Astrocyte (in vitro differentiated cells and primary cell): Measurements from ENCODE around the gene KIR2DL3. TPM values are rescaled to one million over a fixed set of nuclear protein-coding genes. Genes with fewer than 3 reads are reported as not detected.
"Not testable (repeated sequence)": the region's sequence is repeated elsewhere in the genome, so short reads cannot be mapped to it uniquely, and the experiment has no call there.

Source experiments
- DNase-seq: peaks from one replicate; pipeline ENCODE4 v3.0.0-alpha.2; 2010; ENCODE audit warnings: low read depth
- FAIRE-seq: peaks from 2 replicates; lab custom pipeline; 2011; peaks lifted over from hg19 to GRCh38; lab: Jason Lieb, UNC
- H2AFZ ChIP-seq: 2 replicates; pipeline ENCODE4 v1.6.0; 2012; ENCODE audit warnings: low read depth, low read length, inconsistent platforms
- H3K27ac ChIP-seq: 2 replicates; pipeline ENCODE4 v1.5.1; 2011; ENCODE audit warnings: low read depth, low read length, inconsistent platforms
- H3K27me3 ChIP-seq: 2 replicates; pipeline ENCODE4 v1.6.0; 2011; ENCODE audit warnings: low read length, inconsistent platforms; ENCODE audit not compliant: insufficient read depth
- H3K36me3 ChIP-seq: 2 replicates; pipeline ENCODE4 v1.5.1; 2011; ENCODE audit warnings: low read length, inconsistent platforms; ENCODE audit not compliant: insufficient read depth
- H3K4me1 ChIP-seq: 2 replicates; pipeline ENCODE4 v1.5.1; 2011; ENCODE audit warnings: low read length, inconsistent platforms; ENCODE audit not compliant: insufficient read depth
- H3K4me2 ChIP-seq: 2 replicates; pipeline ENCODE4 v1.6.0; 2012; ENCODE audit warnings: low read length, inconsistent platforms
- H3K4me3 ChIP-seq: 2 replicates; pipeline ENCODE4 v1.5.1; 2011; ENCODE audit warnings: low read depth, mild to moderate bottlenecking, low read length, inconsistent platforms; ENCODE audit not compliant: insufficient read depth
- H3K79me2 ChIP-seq: 2 replicates; pipeline ENCODE4 v1.6.0; 2012; ENCODE audit warnings: mild to moderate bottlenecking, low read length, inconsistent platforms; ENCODE audit not compliant: insufficient read depth
- H3K9ac ChIP-seq: 2 replicates; pipeline ENCODE4 v1.6.0; 2012; ENCODE audit warnings: mild to moderate bottlenecking, low read length, inconsistent platforms
- H3K9me3 ChIP-seq: 2 replicates; pipeline ENCODE4 v1.5.1; 2012; ENCODE audit warnings: low read depth, mild to moderate bottlenecking, low read length, inconsistent platforms; ENCODE audit not compliant: insufficient read depth
- H4K20me1 ChIP-seq: 2 replicates; pipeline ENCODE4 v1.6.0; 2012; ENCODE audit warnings: low read length, inconsistent platforms; ENCODE audit not compliant: insufficient read depth
- H3K27ac Mint-ChIP-seq: one replicate; pipeline ENCODE4 v1.8.0; 2021; ENCODE audit warnings: mild to moderate bottlenecking, mixed read lengths; ENCODE audit not compliant: unreplicated experiment
- H3K27me3 Mint-ChIP-seq: one replicate; pipeline ENCODE4 v1.8.0; 2021; ENCODE audit warnings: low read depth, mixed read lengths; ENCODE audit not compliant: unreplicated experiment
- H3K36me3 Mint-ChIP-seq: one replicate; pipeline ENCODE4 v1.8.0; 2021; ENCODE audit warnings: low read depth, mixed read lengths; ENCODE audit not compliant: unreplicated experiment
- H3K4me1 Mint-ChIP-seq: one replicate; pipeline ENCODE4 v1.8.0; 2021; ENCODE audit warnings: low read depth, mixed read lengths; ENCODE audit not compliant: unreplicated experiment
- H3K4me3 Mint-ChIP-seq: one replicate; pipeline ENCODE4 v1.8.0; 2021; ENCODE audit warnings: mild to moderate bottlenecking, moderate library complexity, mixed read lengths; ENCODE audit not compliant: unreplicated experiment
- H3K9me3 Mint-ChIP-seq: one replicate; pipeline ENCODE4 v1.8.0; 2021; ENCODE audit warnings: mild to moderate bottlenecking, mixed read lengths; ENCODE audit not compliant: unreplicated experiment
- CTCF ChIP-seq: IDR thresholded peaks from 2 replicates; pipeline ENCODE4 v1.5.1; 2011; ENCODE audit warnings: low read depth, mild to moderate bottlenecking, inconsistent platforms, low read length, moderate library complexity; ENCODE audit not compliant: insufficient read depth
- EZH2 ChIP-seq: IDR thresholded peaks from 2 replicates; pipeline ENCODE4 v1.6.1; 2012; ENCODE audit warnings: mild to moderate bottlenecking, low read length, inconsistent platforms; ENCODE audit not compliant: insufficient read depth
- total RNA-seq: library from RNA; stranded (reverse); gene quantifications from 2 replicates; pipeline ENCODE4 v1.2.1, GENCODE V29; 2021

KIR2DL3 gene
- total RNA-seq, 1 donor from 2014 or later = not detected

GRCh38 chr19:54738715-54739114, 402 bp downstream of the KIR2DL3 start:
- Histone ChIP-seq H3K4me2 (no peak overlapping the region), H3K36me3 (no peaks in the 10 kb centered on the region), H3K4me1 (no peaks in the 10 kb centered on the region), H3K27ac (no peak overlapping the region), H2AFZ (no peak overlapping the region), H4K20me1 (no peaks in the 10 kb centered on the region), H3K4me3 (no peak overlapping the region), H3K9me3 (no peaks in the 10 kb centered on the region), H3K9ac (no peak overlapping the region), H3K27me3 (no peaks in the 10 kb centered on the region), H3K79me2 (no peaks in the 10 kb centered on the region)
- TF ChIP-seq EZH2 = no peak
- no peak for TF ChIP-seq CTCF
- H3K9me3 Mint-ChIP-seq = peaks cover 27% of the 10 kb centered on the region
- no peaks in the 10 kb centered on the region for H3K27me3 Mint-ChIP-seq
- no peak overlapping the region for H3K27ac Mint-ChIP-seq
- DNase-seq = no peak
- H3K4me1 Mint-ChIP-seq = no peaks in the 10 kb centered on the region
- no peaks in the 10 kb centered on the region for H3K36me3 Mint-ChIP-seq
- no peak for FAIRE-seq
- H3K4me3 Mint-ChIP-seq = no peak overlapping the region

GRCh38 chr19:54739587-54740497, 1.5 kb downstream of the KIR2DL3 start:
- Histone ChIP-seq H2AFZ (no peak overlapping the region), H4K20me1 (no peaks in the 10 kb centered on the region), H3K27ac (no peak overlapping the region), H3K9me3 (no peaks in the 10 kb centered on the region), H3K9ac (no peak overlapping the region), H3K4me1 (no peaks in the 10 kb centered on the region), H3K79me2 (no peaks in the 10 kb centered on the region), H3K27me3 (no peaks in the 10 kb centered on the region), H3K4me2 (no peak overlapping the region), H3K36me3 (no peaks in the 10 kb centered on the region), H3K4me3 (no peak overlapping the region)
- no peaks in the 10 kb centered on the region for H3K36me3 Mint-ChIP-seq
- DNase-seq (no peak), FAIRE-seq (no peak)
- H3K4me1 Mint-ChIP-seq = no peaks in the 10 kb centered on the region
- no peak for TF ChIP-seq EZH2
- TF ChIP-seq CTCF = no peak
- H3K27me3 Mint-ChIP-seq = no peaks in the 10 kb centered on the region
- no peak overlapping the region for H3K4me3 Mint-ChIP-seq
- H3K9me3 Mint-ChIP-seq = peaks cover 29% of the 10 kb centered on the region
- no peak overlapping the region for H3K27ac Mint-ChIP-seq

GRCh38 chr19:54741950-54742349, 3.6 kb downstream of the KIR2DL3 start:
- not testable (repeated sequence) for H3K27ac ChIP-seq, H3K36me3 Mint-ChIP-seq
- H3K9me3 Mint-ChIP-seq = peaks cover 20% of the 10 kb centered on the region

GRCh38 chr19:54744080-54744479, 5.8 kb downstream of the KIR2DL3 start:
- H3K9ac ChIP-seq, H3K36me3 Mint-ChIP-seq, DNase-seq, H3K4me3 Mint-ChIP-seq, H3K27ac ChIP-seq, H3K36me3 ChIP-seq, H3K27ac Mint-ChIP-seq, H3K27me3 Mint-ChIP-seq, H3K4me1 ChIP-seq, H3K9me3 ChIP-seq, H4K20me1 ChIP-seq, H3K4me3 ChIP-seq, H3K27me3 ChIP-seq, H3K4me2 ChIP-seq, H2AFZ ChIP-seq, FAIRE-seq, H3K4me1 Mint-ChIP-seq, H3K79me2 ChIP-seq: not testable (repeated sequence)
- peaks cover 17% of the 10 kb centered on the region for H3K9me3 Mint-ChIP-seq

More at GRCh38 chr19:54741950-54742349, 3.6 kb downstream of the KIR2DL3 start:
- H3K9me3 ChIP-seq, H3K36me3 ChIP-seq, H3K27me3 Mint-ChIP-seq, FAIRE-seq, H3K4me1 Mint-ChIP-seq, H3K9ac ChIP-seq, H2AFZ ChIP-seq, H3K27me3 ChIP-seq, H3K4me3 Mint-ChIP-seq, DNase-seq, H3K4me1 ChIP-seq, H3K79me2 ChIP-seq, H3K27ac Mint-ChIP-seq, H3K4me3 ChIP-seq, H4K20me1 ChIP-seq, H3K4me2 ChIP-seq: not testable (repeated sequence)
